Vagina (tissue), 2 donors: ENCODE results near the gene COMMD2.

ENCODE experiments used
- CTCF ChIP-seq, 3 experiments: fragments of 450-650 bp in 2 of 3; fragments of 200-600 bp in 1 of 3; sonication (generic) in 1 of 3; IDR thresholded peaks; one replicate each; pipeline ENCODE4 v1.5.1; 2017 to 2019; ENCODE audit warnings: antibody characterized with exemption in 3 of 3, mild to moderate bottlenecking in 2 of 3, moderate library complexity in 2 of 3
- POLR2AphosphoS5 ChIP-seq, 2 donors: sonication (generic); formaldehyde crosslinking; IDR thresholded peaks; one replicate each; pipeline ENCODE4 v1.9.0; 2017; ENCODE audit warnings: antibody characterized with exemption in 2 of 2, mild to moderate bottlenecking in 2 of 2, low read depth in 1 of 2; ENCODE audit not compliant: insufficient read depth in 1 of 2

- no peak for TF ChIP-seq CTCF (IDR thresholded peaks at IDR 0.05)
- no peak for TF ChIP-seq POLR2AphosphoS5 (IDR thresholded peaks at IDR 0.05; ENCODE audit: insufficient read depth in 1 of 2, low read depth in 1 of 2)
Measured at GRCh38 chr3:149768704-149769103, 16.4 kb upstream of the COMMD2 start.
